Activated CD4-positive, alpha-beta T cell treated with anti-CD3 and anti-CD28 coated beads, Interleukin-2, amount 50 U/mL, for 24 hours (primary cell): ENCODE results near the gene ESRRG.

ENCODE experiments used
- DNase-seq, 2 donors: peaks; one replicate each; pipeline ENCODE4 v3.0.0-alpha.2; 2020; ENCODE audit warnings: low read depth in 1 of 2, low spot score in 1 of 2

ESRRG gene

GRCh38 chr1:216723274-216723780 lies at the start of gene ESRRG:
Gene ESRRG (minus strand): TSS chr1:216723429. CDS start chr1:216723299, 130 bp downstream.
- DNase-seq = no peak

- DNase-seq = no peak
These were observed 48.7 kb upstream of the ESRRG start for GRCh38 chr1:216771922-216772321.

- no peak for DNase-seq
These were observed 43.6 kb upstream of the ESRRG start for GRCh38 chr1:216766633-216767327.

- DNase-seq = no peak
These were observed 42.4 kb upstream of the ESRRG start for GRCh38 chr1:216765346-216766300.

- no peak for DNase-seq
These were observed 34.9 kb upstream of the ESRRG start for GRCh38 chr1:216758161-216758560.

GRCh38 chr1:216757110-216757509 lies 33.9 kb upstream of the ESRRG start:
- no peak for DNase-seq

GRCh38 chr1:216750961-216751360 lies 27.7 kb upstream of the ESRRG start:
- no peak for DNase-seq

GRCh38 chr1:216750031-216750627 lies 26.9 kb upstream of the ESRRG start:
- DNase-seq = no peak

GRCh38 chr1:216749232-216749631 lies 26.0 kb upstream of the ESRRG start:
- DNase-seq = no peak

GRCh38 chr1:216742625-216743024 lies 19.4 kb upstream of the ESRRG start:
- DNase-seq = no peak

GRCh38 chr1:216740331-216740730 lies 17.1 kb upstream of the ESRRG start:
- no peak for DNase-seq

GRCh38 chr1:216739793-216740192 lies 16.6 kb upstream of the ESRRG start:
- DNase-seq = no peak

GRCh38 chr1:216732121-216732520 lies 8.9 kb upstream of the ESRRG start:
- DNase-seq = no peak

GRCh38 chr1:216731562-216731961 lies 8.3 kb upstream of the ESRRG start:
- no peak for DNase-seq

- no peak for DNase-seq
These were observed 3.2 kb upstream of the ESRRG start for GRCh38 chr1:216726435-216726834.

GRCh38 chr1:216722821-216723220 lies 408 bp downstream of the ESRRG start:
- no peak for DNase-seq

- no peak for DNase-seq
These were observed 1.4 kb downstream of the ESRRG start for GRCh38 chr1:216721863-216722262.

GRCh38 chr1:216721062-216721461 lies 2.2 kb downstream of the ESRRG start:
- no peak for DNase-seq

- no peak for DNase-seq
These were observed 11.5 kb downstream of the ESRRG start for GRCh38 chr1:216711712-216712111.

GRCh38 chr1:216710598-216711333 lies 12.5 kb downstream of the ESRRG start:
- no peak for DNase-seq

GRCh38 chr1:216710055-216710454 lies 13.2 kb downstream of the ESRRG start:
- no peak for DNase-seq
